Erythroblast (primary cell): ENCODE measurements around the gene GCM1.

Experiments
- GATA1 ChIP-seq: IDR thresholded peaks from 2 replicates; pipeline ENCODE4 v1.6.1; 2011; ENCODE audit warnings: low read depth, mild to moderate bottlenecking, control low read depth, low read length, moderate library complexity
- POLR2A ChIP-seq: IDR thresholded peaks from 2 replicates; pipeline ENCODE4 v1.6.1; 2011; ENCODE audit warnings: mild to moderate bottlenecking, low read length

- no peak for TF ChIP-seq POLR2A
- TF ChIP-seq GATA1 = no peak
Observed at GRCh38 chr6:53172468-53172803, 23.8 kb upstream of the GCM1 start.
